Fibroblast of skin of right quadriceps (primary cell): ENCODE measurements around the gene GABARAP.

ENCODE experiments used
- DNase-seq: peaks from one replicate; pipeline ENCODE4 v3.0.0-alpha.2; 2013

The GABARAP gene

GRCh38 chr17:7204828-7205461 is 37.3 kb downstream of the GABARAP start:
- peak; percentile 89 for DNase-seq

DNA sequence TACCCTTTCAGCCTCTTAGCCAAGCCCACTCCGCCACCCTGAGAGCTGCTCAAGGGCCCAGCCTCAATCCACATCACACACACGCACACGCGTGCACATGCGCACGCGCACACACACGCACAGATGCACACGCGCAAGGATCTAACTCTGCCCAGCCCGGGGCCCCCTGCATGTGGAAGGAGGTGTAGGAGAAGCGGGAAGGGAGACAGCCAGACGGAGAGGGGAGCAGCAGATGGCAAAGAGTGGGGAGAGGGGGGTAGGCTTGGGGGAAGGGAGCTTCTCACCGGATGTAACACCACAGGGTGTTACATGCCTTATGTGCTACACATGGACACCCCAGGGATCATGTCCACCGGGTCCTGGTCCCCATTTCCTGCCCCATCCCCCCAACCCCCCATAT is 37.9 kb downstream of the GABARAP start:
- DNase-seq = peak; percentile 43

DNA sequence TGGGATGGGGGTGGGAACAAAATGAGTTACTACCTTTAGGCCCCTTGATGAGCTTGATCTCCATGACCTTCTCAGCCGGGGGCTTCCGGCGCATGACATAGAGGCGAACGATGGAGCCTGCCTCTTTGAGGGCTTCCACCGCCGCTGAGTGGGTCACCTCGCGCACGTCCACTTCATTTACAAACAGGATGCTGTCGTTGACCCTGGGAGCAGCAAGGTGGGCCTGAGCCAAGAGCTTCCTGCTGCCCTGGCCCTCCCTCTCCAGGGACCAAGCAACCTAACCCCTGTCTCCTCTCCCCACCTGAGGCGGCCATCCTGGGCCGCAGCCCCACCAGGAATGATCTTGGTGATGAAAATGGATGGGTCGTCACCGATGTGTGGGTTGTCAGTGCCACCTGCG is 38.9 kb downstream of the GABARAP start:
- no peak for DNase-seq

GRCh38 chr17:7196651-7197401 is 45.4 kb downstream of the GABARAP start:
- no peak for DNase-seq

GRCh38 chr17:7195971-7196370 is 46.3 kb downstream of the GABARAP start:
- DNase-seq = no peak

DNA sequence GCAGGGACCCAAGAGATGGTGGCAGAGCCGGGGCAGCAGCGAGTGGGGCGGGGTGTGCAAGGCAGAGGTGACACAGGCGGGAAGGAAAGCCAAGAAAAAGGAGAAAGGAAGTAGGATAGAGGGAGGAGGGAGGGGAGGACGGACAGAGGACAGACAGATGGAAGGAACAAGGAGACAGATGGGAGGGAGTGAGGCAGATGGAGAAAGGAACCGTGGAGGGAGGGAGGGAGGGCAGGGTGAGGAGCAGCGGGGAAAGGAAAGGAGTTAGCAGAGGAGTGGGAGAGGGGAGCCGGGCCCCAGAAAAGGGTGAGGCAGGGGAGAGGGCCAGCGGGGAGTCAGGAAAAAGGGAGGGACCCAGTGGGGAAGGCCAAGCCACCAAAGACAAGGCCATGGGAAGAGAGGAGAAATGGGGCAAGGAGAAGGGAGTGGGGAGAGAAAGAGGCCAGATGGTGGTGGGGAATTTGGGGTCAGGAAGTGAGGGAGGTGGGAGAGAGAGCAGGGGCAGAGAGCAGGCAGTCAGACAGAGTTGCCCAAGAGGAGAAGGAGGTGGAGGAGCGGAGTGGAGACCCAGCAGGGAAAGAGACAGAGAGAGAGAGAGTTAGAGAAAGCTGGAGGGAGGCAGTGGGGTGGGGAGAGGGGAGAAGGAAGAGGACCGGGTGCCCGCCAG is 49.8 kb downstream of the GABARAP start:
- no peak for DNase-seq

DNA sequence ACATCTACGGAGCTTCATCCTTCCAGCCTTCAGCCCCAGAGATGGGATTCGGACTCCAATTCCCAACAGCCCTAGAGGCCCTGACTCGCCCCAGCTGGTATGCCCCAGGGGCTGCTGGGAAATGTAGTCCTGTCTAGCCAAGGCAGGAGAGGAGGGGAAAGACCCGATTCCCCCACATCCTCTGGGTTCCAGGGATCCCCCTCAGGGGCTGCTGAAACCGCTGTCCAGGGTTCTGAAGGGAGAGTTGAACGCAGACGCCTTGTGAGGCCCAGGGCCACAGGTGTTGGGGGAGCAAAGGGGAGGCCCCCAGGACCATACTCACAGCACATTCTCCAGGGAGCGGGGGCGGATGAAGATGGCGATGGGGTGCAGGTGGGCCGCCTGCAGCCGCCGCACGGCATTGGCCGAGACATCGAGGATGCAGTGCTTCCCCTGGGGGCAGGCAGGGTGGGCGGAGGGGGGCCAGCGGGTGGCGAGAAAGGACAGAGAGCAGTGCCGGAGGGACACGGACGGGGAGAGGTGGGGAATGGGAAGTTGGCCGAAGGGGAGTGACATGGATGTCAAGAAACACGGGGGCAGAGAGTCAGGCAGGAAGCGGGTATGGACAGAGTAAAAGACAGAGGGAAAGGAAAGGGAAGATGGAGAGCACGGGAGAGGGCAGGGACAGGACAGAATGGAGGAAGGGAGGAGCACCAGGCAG is 50.5 kb downstream of the GABARAP start:
- DNase-seq = peak; percentile 35

DNA sequence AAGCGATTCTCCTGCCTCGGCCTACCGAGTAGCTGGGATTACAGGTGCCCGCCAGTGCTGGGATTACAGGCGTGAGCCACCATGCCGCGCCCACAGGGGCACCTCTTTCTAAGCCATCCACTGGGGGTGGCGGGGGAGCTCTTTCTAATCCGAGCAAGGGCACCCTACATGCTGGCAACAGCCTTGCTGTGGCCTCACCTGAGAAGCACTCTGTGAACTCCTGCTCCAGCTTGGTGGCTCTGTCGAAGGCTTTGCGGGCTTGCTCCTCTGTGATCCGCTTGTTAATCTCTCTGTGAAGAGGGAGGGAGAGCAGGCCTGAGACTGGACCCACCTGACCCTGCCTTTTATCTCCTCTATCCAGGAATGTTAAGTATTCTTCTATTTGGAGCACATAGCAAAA is 51.2 kb downstream of the GABARAP start:
- DNase-seq = no peak

- DNase-seq = no peak
Observed at GRCh38 chr17:7190276-7190917, 51.9 kb downstream of the GABARAP start.
